ENCODE results near the gene RIMS4. TPM values are rescaled to one million over a fixed set of nuclear protein-coding genes. Genes with fewer than 3 reads are reported as not detected.

The RIMS4 gene
- total RNA-seq, 1 donor from 2014 or later = not detected

DNA sequence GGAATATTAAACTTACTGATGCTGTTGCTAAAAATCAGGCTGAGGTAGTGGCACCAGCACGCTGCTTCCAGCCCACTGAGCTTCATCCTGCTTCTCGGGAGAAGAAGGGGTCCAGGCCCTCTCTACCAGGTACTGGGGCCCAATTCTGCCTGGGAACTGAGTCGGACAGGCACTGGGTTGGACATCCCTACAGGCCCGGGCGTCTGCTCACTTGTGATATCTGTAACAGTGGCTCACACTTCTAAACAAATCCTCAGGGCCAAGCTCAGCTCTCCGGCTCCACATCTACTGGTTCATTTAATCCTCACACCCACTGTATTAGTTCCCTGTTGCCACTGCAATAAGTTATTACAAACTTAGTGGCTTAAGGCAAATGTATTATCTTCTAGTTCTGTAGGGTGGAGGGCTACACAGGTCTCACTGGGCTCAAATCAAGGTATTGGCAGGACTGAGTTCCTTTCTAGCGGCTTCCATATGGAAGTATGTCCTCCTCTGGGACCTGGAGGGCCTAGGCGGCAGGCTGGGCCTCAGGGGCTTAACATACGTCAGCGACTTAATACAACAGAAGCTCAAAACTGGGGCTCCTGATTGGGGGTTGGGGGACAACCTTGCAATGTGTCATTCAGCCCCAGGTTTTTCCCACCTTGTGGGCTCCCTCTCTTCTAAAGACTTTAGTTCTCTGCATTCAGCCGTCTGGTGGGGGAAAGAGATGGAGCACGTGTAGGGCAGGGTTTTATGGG is 66.3 kb downstream of the RIMS4 start:
- Mint-ChIP-seq H3K36me3 (ENCODE audit: low read depth) (no peaks in the 10 kb centered on the region), H3K9me3 (no peaks in the 10 kb centered on the region), H3K4me3 (no peak overlapping the region), H3K27ac (no peak overlapping the region), H3K4me1 (peaks cover 22% of the 10 kb centered on the region), H3K27me3 (peaks cover 23% of the 10 kb centered on the region)
- intact Hi-C loops (cut with micrococcal nuclease) = no loop called here
- ATAC-seq (ENCODE audit: low read depth) (no peak), DNase-seq (no peak)
- CTCF ChIA-PET = no interaction called here
- POLR2A ChIA-PET = no interaction called here
- TF ChIP-seq, protein P1, sequence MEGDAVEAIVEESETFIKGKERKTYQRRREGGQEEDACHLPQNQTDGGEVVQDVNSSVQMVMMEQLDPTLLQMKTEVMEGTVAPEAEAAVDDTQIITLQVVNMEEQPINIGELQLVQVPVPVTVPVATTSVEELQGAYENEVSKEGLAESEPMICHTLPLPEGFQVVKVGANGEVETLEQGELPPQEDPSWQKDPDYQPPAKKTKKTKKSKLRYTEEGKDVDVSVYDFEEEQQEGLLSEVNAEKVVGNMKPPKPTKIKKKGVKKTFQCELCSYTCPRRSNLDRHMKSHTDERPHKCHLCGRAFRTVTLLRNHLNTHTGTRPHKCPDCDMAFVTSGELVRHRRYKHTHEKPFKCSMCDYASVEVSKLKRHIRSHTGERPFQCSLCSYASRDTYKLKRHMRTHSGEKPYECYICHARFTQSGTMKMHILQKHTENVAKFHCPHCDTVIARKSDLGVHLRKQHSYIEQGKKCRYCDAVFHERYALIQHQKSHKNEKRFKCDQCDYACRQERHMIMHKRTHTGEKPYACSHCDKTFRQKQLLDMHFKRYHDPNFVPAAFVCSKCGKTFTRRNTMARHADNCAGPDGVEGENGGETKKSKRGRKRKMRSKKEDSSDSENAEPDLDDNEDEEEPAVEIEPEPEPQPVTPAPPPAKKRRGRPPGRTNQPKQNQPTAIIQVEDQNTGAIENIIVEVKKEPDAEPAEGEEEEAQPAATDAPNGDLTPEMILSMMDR (IDR thresholded peaks at IDR 0.05) = no peak

DNA sequence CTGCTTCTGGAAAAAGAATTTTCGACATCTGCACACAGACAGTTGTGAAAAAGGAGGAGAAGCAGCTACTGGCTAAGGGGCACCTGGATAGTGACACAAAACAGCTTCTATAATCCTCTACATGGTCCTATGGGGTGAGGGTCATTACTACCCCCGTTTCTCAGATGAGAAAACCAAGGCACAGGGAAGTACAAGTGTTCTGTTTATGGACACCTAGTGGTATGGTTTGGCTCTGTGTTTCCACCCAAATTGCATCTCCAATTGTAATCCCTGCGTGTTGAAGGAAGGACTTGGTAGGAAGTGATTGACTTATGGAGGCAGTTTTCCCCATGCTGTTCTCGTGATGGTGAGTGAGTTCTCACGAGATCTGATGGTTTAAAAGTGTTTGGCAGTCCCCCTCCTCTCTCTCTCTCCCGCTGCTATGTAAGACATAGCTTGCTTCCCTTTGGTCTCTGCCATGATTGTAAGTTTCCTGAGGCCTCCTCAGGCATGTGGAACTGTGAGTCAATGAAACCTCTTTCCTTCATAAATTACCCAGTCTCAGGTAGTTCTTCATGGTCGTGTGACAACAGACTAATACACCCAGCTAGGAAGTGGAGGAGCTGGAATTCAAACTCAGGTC is 67.2 kb downstream of the RIMS4 start:
- CTCF ChIA-PET = no interaction called here
- no peak overlapping the region for H3K4me3 Mint-ChIP-seq
- ATAC-seq (ENCODE audit: low read depth) = no peak
- H3K36me3 Mint-ChIP-seq (ENCODE audit: low read depth) = no peaks in the 10 kb centered on the region
- peaks cover 3% of the 10 kb centered on the region for H3K9me3 Mint-ChIP-seq
- H3K4me1 Mint-ChIP-seq = peaks cover 22% of the 10 kb centered on the region
- TF ChIP-seq, protein P1 (IDR thresholded peaks at IDR 0.05) = no peak
- no peak for DNase-seq
- intact Hi-C loops (cut with micrococcal nuclease) = no loop called here
- H3K27ac Mint-ChIP-seq = no peak overlapping the region
- POLR2A ChIA-PET = no interaction called here
- H3K27me3 Mint-ChIP-seq = peaks cover 22% of the 10 kb centered on the region

DNA sequence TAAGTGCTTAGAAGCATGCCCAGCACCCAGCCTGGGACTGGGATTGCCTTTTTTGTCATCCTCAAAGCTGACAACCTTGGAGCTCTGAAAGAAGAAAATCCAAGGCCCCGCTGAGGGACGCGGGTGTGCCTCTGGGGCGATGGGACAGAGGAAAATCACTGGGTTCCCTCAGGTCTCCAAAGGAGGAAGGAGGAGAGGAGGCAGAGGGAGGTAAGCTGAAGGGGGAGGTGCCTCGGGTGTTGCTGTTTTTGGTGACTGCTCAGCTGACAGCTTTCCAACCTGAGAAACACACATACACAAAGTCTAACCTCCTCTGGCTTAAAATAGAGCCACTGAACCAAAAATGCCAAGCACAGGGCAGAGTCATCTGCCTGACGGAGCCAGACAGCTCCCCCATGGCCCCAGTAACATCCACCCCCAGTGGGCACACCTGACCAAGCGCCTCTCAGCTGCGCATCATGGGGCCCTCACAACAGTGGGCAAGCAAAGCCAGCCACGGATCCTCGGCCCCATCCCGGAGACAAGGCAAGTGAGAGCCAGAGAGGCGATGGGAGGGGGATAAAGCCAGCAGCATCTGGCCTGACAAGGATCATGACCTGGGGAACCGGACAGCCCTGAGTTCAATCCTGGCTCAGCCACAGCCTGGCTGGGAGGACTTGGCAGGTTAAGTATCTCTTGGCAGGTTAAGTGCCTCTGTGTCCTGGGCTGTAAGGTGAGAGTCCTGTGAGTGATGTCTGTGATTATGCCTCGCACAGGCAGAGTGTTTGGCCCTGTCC is 67.9 kb downstream of the RIMS4 start:
- ChIA-PET CTCF (no interaction called here), POLR2A (no interaction called here)
- H3K9me3 Mint-ChIP-seq = peaks cover 3% of the 10 kb centered on the region
- no peak overlapping the region for H3K27ac Mint-ChIP-seq
- peaks cover 21% of the 10 kb centered on the region for H3K27me3 Mint-ChIP-seq
- intact Hi-C loops (cut with micrococcal nuclease) = no loop called here
- H3K36me3 Mint-ChIP-seq (ENCODE audit: low read depth) = no peaks in the 10 kb centered on the region
- TF ChIP-seq, protein P1 (IDR thresholded peaks at IDR 0.05) = no peak
- DNase-seq (no peak), ATAC-seq (ENCODE audit: low read depth) (no peak)
- peaks cover 21% of the 10 kb centered on the region for H3K4me1 Mint-ChIP-seq
- H3K4me3 Mint-ChIP-seq = no peak overlapping the region

DNA sequence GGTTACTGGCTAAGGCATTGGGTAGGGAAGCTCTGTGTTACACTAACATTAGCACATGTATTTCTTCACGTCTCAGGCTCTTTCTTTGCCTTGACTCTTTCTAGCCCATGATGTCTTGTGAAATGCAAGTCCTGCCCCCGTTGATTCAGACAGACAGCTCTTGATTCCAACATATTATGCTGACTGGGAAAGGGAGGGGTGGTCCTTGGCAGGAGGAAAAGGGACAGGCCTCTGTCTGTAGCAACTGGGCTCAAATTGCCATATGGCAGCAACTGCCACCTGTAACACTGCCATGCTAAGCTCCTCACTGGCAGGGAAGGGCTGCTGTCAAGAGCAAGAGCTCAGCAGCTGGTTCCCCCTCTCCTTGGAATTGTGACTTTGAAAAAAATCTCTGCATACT is 70.4 kb downstream of the RIMS4 start:
- DNase-seq (no peak), ATAC-seq (ENCODE audit: low read depth) (no peak)
- H3K4me1 Mint-ChIP-seq = peaks cover 21% of the 10 kb centered on the region
- POLR2A ChIA-PET = interaction anchor here (0.5 kb wide), 1 partner anchor 93 kb away, joined by 13 read pairs; no protein-coding TSS in a partner anchor
- no peaks in the 10 kb centered on the region for H3K36me3 Mint-ChIP-seq (ENCODE audit: low read depth)
- CTCF ChIA-PET = no interaction called here
- H3K9me3 Mint-ChIP-seq = peaks cover 5% of the 10 kb centered on the region
- no peak overlapping the region for H3K27ac Mint-ChIP-seq
- intact Hi-C loops (cut with micrococcal nuclease) = no loop called here
- H3K27me3 Mint-ChIP-seq = peaks cover 6% of the 10 kb centered on the region
- H3K4me3 Mint-ChIP-seq = no peak overlapping the region
- TF ChIP-seq, protein P1 (IDR thresholded peaks at IDR 0.05) = no peak
